HG03103 (cell line): ENCODE data around the gene ESYT3.
"Not testable (repeated sequence)": the region's sequence is repeated elsewhere in the genome, so short reads cannot be mapped to it uniquely, and the experiment has no call there.

Experiments
- ATAC-seq: cut with Tn5 transposase; IDR thresholded peaks from one replicate; pipeline ENCODE4 v1.9.1; 2021; ENCODE audit warnings: low read depth; ENCODE audit not compliant: unreplicated experiment

Gene ESYT3

GRCh38 chr3:138408751-138409570, 25.5 kb upstream of the ESYT3 start:
- ATAC-seq: no peak

- ATAC-seq: no peak
Measured at GRCh38 chr3:138412821-138413551, 21.4 kb upstream of the ESYT3 start.

GRCh38 chr3:138416236-138416635, 18.2 kb upstream of the ESYT3 start:
- not testable (repeated sequence) for ATAC-seq

- ATAC-seq: peak; percentile 68
Measured at GRCh38 chr3:138417559-138417982, 16.8 kb upstream of the ESYT3 start.

- no peak for ATAC-seq
Measured at GRCh38 chr3:138418601-138419206, 15.7 kb upstream of the ESYT3 start.

- ATAC-seq: no peak
Measured at GRCh38 chr3:138423316-138423715, 11.1 kb upstream of the ESYT3 start.

GRCh38 chr3:138424323-138424722, 10.1 kb upstream of the ESYT3 start:
- ATAC-seq: no peak

- no peak for ATAC-seq
Measured at GRCh38 chr3:138426211-138426610, 8.2 kb upstream of the ESYT3 start.

GRCh38 chr3:138426754-138427153, 7.7 kb upstream of the ESYT3 start:
- not testable (repeated sequence) for ATAC-seq

GRCh38 chr3:138429665-138430064, 4.8 kb upstream of the ESYT3 start:
- ATAC-seq: no peak

GRCh38 chr3:138432576-138433240, 1.7 kb upstream of the ESYT3 start:
- ATAC-seq: no peak

- ATAC-seq: no peak
Measured at GRCh38 chr3:138433892-138434275, 532 bp upstream of the ESYT3 start.

GRCh38 chr3:138434875-138435772, 708 bp downstream of the ESYT3 start:
- no peak for ATAC-seq

GRCh38 chr3:138435840-138436239, 1.4 kb downstream of the ESYT3 start:
- ATAC-seq: no peak

GRCh38 chr3:138437281-138437680, 2.9 kb downstream of the ESYT3 start:
- ATAC-seq: no peak

GRCh38 chr3:138438896-138439295, 4.5 kb downstream of the ESYT3 start:
- no peak for ATAC-seq

- ATAC-seq: no peak
Measured at GRCh38 chr3:138439646-138440045, 5.2 kb downstream of the ESYT3 start.

GRCh38 chr3:138440121-138440521, 5.7 kb downstream of the ESYT3 start:
- no peak for ATAC-seq

- ATAC-seq: no peak
Measured at GRCh38 chr3:138440596-138440995, 6.2 kb downstream of the ESYT3 start.

GRCh38 chr3:138441256-138441655, 6.8 kb downstream of the ESYT3 start:
- ATAC-seq: no peak
